Measurements from ENCODE around the gene CYP27B1. TPM values are rescaled to one million over a fixed set of nuclear protein-coding genes. Genes with fewer than 3 reads are reported as not detected.

CYP27B1 gene
- total RNA-seq, 4 donors from 2014 or later: 0.28 to 1.2 TPM; not detected in 2

- Histone ChIP-seq H3K4me3 (no peak overlapping the region), H3K27me3 (peaks cover 18 to 24% of the 10 kb centered on the region in 2 donors), H3K36me3 (no peaks in the 10 kb centered on the region), H3K4me1 (peaks cover 0 to 21% of the 10 kb centered on the region in 2 donors), H3K9me3 (no peaks in the 10 kb centered on the region), H3K27ac (no peak overlapping the region)
- TF ChIP-seq CTCF (IDR thresholded peaks at IDR 0.05) (no peak), POLR2A (IDR thresholded peaks at IDR 0.05) (no peak)
- no peak for DNase-seq
- intact Hi-C loops (cut with DNase I; ENCODE audit: low total_unique reads): no loop called here
These were observed 25.5 kb downstream of the CYP27B1 start for GRCh38 chr12:57741413-57741789.

GRCh38 chr12:57740656-57741412 is 26.0 kb downstream of the CYP27B1 start:
- no peak overlapping the region for H3K4me3 ChIP-seq
- TF ChIP-seq POLR2A (IDR thresholded peaks at IDR 0.05) (no peak), CTCF (IDR thresholded peaks at IDR 0.05) (no peak)
- H3K4me1 ChIP-seq: peaks cover 0 to 27% of the 10 kb centered on the region in 2 donors
- H3K36me3 ChIP-seq: no peaks in the 10 kb centered on the region
- H3K27me3 ChIP-seq: peaks cover 18 to 26% of the 10 kb centered on the region in 2 donors
- H3K9me3 ChIP-seq: no peaks in the 10 kb centered on the region
- intact Hi-C loops (cut with DNase I; ENCODE audit: low total_unique reads): no loop called here
- H3K27ac ChIP-seq: no peak overlapping the region
- DNase-seq: no peak

- H3K4me1 ChIP-seq: peaks cover 0 to 29% of the 10 kb centered on the region in 2 donors
- no peak overlapping the region for H3K27ac ChIP-seq
- H3K9me3 ChIP-seq: no peaks in the 10 kb centered on the region
- DNase-seq: no peak
- H3K27me3 ChIP-seq: peaks cover 18 to 26% of the 10 kb centered on the region in 2 donors
- intact Hi-C loops (cut with DNase I; ENCODE audit: low total_unique reads): no loop called here
- no peaks in the 10 kb centered on the region for H3K36me3 ChIP-seq
- H3K4me3 ChIP-seq: no peak overlapping the region
- TF ChIP-seq POLR2A (IDR thresholded peaks at IDR 0.05): no peak
- TF ChIP-seq CTCF (IDR thresholded peaks at IDR 0.05): no peak
These were observed 26.9 kb downstream of the CYP27B1 start for GRCh38 chr12:57739914-57740538.

GRCh38 chr12:57739387-57739786 is 27.5 kb downstream of the CYP27B1 start:
- peaks cover 18 to 29% of the 10 kb centered on the region in 2 donors for H3K27me3 ChIP-seq
- H3K4me1 ChIP-seq: peaks cover 0 to 29% of the 10 kb centered on the region in 2 donors
- no peak for DNase-seq
- H3K36me3 ChIP-seq: no peaks in the 10 kb centered on the region
- intact Hi-C loops (cut with DNase I; ENCODE audit: low total_unique reads): no loop called here
- TF ChIP-seq CTCF (IDR thresholded peaks at IDR 0.05) (no peak), POLR2A (IDR thresholded peaks at IDR 0.05) (no peak)
- no peak overlapping the region for H3K27ac ChIP-seq
- no peak overlapping the region for H3K4me3 ChIP-seq
- no peaks in the 10 kb centered on the region for H3K9me3 ChIP-seq

- H3K27ac ChIP-seq: no peak within 1 kb of the TSS
- H3K27me3 ChIP-seq: peaks cover 18 to 29% of the 10 kb centered on the region in 2 donors
- H3K36me3 ChIP-seq: no peaks in the 10 kb centered on the region
- intact Hi-C loops (cut with DNase I; ENCODE audit: low total_unique reads): no loop called here
- peaks cover 0 to 29% of the 10 kb centered on the region in 2 donors for H3K4me1 ChIP-seq
- H3K9me3 ChIP-seq: no peaks in the 10 kb centered on the region
- no peak for DNase-seq
- TF ChIP-seq CTCF (IDR thresholded peaks at IDR 0.05) (no peak), POLR2A (IDR thresholded peaks at IDR 0.05) (no peak)
- peak within 1 kb of the TSS in 1 of 2 donors; percentile 30 for H3K4me3 ChIP-seq
These were observed 28.1 kb downstream of the CYP27B1 start, which contains the start of gene AGAP2 for GRCh38 chr12:57738661-57739237. AGAP2 (minus strand) TSS chr12:57738742; CDS start chr12:57738246, 496 bp downstream.

Measured in uterus (tissue), 4 donors.